GM20431 (cell line): Measurements from ENCODE around the gene ANKRD31.
"Not testable (repeated sequence)": the region's sequence is repeated elsewhere in the genome, so short reads cannot be mapped to it uniquely, and the experiment has no call there.

ENCODE experiments used
- in situ Hi-C: fragments of 300-500 bp; cut with MseI, MboI; formaldehyde crosslinking; loops from one replicate; pipeline ENCODE4 v1.15.0; 2020; ENCODE audit warnings: low sequenced_read_pairs; ENCODE audit not compliant: unreplicated experiment

Gene ANKRD31, protein sequence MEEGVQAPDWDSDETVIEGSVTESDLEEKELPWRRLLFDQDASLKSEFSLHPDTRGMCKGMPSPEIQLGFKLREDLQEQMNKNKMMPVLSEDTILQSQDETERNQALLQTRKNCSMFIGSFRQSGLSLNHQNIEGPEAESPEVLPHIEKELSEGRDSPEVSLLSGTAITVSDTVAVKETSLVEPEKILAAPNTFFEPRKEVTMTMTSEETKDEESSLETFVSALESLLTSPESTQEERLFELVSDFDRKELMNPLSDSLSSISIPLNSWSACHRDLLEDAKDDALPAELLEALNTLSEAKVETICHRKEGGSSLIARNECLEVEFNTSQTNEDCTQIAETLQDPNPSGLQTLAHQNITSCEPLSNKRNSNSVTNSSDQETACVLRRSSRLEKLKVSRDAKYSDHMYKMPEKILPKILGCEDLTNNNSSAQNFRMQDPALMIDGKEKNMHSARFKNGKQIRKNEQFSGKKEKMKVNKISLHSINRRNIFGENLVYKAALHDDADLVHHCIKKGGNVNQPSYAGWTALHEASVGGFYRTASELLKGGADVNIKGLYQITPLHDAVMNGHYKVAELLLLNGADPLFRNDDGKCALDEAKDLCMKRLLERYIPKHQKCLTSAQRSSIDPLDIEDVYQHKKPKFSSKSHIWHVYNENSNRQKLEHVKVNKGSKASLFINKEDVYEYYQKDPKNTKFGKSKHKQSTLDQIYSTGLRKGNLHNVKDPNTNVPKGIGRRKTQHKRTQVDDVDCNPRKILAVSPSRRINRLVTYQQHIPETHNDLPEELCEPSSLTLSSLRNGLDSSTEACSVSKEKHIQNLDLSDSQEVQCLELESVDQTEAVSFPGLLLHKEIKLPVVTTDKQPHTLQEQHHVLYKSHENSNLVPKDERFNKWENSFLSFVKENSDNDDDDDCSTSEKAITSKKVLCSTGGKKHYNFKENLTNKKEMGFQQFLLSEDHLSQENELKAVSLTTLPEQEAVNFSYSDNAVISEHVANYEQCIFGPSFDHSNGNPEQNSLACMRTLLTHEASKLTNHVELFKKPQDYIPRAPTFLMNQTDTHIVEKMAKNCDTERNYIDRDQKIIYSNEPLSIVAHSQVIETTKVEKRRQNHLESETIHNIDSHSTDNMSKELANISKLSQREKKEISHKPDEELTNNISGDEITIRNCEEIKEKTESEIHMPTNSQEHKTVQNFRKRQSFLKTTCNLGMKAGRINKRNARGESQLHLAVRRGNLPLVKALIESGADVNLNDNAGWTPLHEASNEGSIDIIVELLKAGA (N-terminal part only)

DNA sequence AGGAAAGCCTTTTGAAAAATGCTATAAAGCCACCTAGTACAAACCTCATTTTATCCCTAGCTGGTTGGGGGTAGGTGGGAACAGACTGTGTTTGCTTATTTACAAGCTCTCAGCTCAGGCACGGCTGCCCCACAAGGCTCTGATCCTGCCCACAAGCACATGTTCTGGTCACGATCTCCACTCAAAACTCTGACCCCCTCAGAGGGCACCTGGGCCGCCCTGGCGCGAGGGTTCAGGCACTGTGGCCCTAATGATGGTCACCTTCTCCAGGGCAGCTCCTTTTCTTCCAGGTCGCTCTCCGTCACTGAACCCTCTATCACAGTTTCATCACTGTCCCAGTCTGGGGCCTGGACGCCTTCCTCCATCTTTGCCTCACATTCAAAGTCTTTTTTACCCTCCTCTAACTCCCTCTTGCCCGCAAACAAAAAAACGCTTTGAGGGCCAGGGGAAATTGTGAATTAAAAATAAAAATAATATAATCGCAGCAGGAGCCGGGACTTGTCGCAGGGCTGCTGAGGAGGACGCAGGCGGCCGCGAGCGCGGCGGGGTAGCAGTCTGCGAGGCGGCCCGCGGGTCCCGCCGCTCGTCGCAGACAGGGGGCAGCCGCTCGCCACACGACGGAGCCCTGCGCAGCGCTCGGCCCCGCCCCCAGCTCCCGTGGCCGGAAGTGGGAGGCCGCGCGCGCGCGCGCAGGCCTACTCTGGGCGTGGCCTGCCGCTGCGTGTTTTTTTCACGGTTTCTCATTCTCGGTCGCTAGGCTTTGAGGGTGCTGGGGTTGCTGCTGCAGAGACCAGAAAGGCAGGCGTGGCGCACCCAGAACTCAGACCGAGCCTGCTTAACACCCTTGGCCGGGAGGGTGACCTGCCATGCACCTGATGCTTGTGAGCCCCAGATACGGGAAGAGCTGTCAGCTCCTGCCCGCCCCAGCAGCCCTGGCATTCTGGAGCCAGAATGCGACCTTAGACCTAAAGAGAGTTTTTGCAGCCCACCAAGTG, at the start of gene ANKRD31:
ANKRD31 (minus strand) TSS at position 557 of the 995 bp plus-strand sequence; CDS start at position 365, 192 bp downstream.
- in situ Hi-C loops = loop anchor here (25.0 kb wide), 1 partner anchor 451 kb away; no protein-coding TSS in a partner anchor

DNA sequence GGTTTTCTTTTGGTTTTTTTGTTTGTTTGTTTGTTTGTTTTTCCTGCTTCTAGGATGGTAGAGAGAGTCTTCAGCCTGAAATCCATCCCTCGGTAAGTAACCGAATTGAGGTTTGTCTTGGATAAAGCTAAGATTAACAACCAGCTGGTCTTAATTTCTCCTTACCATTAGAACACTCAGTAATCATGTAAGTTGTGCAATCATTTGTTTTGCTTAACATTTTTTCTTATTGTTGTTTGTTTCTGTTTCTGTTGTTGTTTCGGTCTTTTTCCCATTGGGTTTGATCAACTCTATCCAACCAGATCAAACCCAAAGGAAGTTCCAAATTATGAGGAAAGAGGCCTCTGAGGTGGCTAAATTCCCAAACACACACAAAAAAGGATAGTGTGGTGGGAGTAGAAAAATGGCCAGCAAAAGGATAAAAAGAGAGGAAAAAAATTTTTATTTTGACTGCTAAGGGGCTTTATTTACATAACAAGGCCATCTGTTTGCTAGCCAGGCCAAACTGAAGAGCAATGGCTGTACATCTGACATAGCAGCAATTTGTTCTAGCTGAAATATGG, 49.6 kb upstream of the ANKRD31 start:
- in situ Hi-C loops = no loop called here

DNA sequence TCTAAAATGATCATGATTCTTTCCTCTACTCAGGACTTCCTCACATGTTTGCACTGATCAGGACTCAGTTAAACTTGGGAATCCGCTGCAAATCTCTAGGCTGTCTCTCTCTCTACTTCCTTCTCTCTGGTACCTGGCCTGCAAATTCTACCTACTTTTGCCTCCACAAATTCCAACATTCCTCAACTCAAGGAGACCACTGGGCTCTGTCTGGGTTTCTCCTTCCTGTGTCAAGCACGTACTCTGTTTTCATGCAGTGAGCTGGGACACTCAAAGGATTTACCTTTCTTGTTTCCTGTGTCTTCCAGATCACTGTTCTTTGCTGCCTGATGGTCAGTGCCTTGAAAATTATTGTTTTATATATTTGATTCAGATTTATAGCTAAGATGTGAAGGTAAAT, 45.9 kb upstream of the ANKRD31 start:
- in situ Hi-C loops = no loop called here

DNA sequence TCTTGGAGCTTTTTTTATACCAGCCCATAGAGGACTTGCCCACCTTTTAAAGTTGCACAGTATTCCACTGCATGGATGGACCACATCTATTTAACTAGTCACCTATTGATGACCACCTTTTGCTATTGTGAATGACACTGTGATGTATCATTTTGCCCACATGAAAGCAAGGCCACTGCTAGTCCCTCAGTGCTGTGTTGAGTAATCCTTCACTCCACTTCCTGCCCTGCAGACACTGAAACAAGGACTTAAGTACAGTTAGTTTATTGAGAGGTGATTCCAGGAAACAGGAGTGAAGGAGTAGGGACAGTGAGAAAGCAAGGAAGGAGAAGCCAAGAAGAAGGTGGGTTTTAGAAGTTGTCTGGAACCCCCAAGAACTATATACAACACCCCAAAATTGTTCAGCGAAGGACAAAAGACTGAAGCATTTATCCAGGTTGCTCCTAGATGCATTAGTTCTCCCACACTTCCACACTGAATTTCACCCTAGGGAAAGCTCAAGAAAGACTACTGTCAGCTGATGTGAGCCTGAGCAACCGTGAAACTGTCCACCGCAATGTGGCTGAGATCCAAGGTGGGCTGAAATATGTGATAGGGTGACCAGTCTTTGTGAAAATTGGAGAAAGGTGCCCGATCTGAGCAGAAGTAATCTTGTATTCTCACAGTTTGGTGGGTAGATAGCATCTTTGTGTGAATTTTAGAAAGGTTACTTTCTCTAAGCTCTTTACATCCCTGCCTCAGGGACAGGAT, 45.2 kb upstream of the ANKRD31 start:
- in situ Hi-C loops = no loop called here

DNA sequence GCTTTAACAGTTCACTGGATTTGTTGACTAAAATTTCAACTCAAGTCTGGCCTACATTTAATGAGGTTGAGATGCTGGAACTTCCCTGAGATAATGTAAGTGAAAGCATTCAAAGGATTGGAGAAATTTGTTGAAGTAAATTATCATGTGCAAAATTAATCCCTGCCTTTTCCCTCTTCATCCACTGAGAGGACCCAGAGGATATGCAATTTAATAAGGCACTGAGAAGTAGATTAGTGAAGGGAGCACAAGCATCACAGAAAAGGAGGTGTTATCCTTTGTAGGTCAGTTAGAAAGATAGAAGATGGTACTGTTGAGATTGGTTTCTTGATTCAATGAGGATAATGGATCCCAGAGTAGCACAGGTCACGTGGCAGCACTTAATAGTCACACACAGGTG, 42.6 kb upstream of the ANKRD31 start:
- in situ Hi-C loops = no loop called here

DNA sequence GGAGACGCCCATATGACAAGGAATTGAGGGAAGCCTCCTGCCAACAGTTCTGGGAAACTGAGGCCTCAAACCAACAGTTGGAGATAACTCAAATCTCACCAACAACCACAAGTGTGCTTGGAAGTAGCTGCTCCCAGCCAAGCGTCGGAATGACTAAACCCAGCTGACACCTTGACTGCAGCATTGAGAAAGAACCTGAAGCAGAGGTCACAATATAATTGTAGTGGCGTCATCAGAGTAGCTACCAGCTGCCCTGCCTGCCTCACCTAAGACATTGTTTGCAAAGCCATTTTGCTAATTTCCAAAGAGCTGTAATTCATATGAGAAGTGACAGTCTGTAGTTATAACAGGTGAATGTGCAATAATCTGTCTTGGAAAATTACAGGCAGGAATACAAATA, 40.8 kb upstream of the ANKRD31 start:
- in situ Hi-C loops = no loop called here

DNA sequence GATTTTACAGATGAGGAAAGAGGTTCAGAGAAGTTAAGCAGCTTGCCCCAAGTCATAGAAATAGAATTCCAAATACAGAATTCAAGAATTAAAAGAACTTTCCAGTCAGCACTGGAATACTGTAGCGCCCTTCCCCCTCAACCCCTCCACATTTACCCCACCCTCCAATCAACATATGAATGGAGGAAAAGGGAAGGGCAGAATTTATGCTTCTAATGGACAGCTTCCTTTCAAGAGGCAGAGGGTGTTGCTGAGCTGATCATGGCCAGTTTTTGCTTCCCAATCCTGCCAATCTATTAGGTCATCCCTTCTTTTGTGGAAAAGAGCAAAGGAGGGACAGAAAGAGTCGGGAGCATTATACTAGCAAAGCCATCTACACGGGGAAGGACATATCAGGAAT, 39.1 kb upstream of the ANKRD31 start:
- in situ Hi-C loops = no loop called here

DNA sequence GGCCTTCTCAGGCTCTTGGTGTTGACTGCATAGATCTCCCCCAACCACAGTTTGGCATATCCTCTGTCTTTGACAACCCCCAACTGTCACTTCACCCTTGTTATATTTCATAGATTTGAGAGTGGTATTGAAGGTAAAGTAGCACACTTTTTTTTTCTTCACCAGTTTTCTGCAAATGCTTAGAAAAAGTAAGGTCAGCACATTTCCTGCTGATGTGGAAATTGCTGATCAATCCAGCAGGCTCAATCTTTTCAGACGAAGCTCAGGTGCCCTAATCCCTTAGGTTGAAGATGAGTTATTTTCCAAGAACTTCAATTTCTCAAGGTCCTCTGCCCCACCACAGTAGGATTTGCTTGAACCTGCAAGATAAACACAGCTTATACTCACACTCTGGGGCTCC, 38.5 kb upstream of the ANKRD31 start:
- in situ Hi-C loops = no loop called here

DNA sequence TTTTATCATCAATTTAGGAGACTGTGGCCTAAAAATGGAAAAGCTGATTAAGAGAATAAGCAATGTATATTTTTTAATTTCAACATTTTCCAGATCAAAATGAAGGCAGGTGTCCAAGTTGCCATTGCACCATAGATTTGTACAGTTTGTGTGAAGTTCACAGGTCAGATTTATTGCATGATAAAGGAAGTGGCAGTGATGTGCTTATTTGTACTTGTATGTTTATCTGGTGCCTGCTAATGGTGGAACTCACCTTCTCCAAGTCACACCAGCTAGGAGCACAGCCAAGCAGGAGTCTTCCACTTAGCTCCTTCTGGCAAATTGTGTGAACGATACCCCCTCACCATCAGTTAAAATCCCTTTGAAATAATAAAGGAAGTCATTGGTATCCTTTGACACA, 37.8 kb upstream of the ANKRD31 start:
- in situ Hi-C loops = no loop called here

DNA sequence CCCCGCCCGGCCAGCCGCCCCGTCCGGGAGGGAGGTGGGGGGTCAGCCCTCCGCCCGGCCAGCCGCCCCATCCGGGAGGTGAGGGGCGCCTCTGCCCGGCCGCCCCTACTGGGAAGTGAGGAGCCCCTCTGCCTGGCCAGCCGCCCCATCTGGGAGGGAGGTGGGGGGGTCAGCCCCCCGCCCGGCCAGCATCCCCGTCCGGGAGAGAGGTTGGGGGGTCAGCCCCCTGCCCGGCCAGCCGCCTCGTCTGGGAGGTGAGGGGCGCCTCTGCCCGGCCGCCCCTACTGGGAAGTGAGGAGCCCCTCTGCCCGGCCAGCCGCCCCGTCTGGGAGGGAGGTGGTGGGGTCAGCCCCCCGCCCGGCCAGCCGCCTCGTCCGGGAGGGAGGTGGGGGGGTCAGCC, 33.9 kb upstream of the ANKRD31 start:
- in situ Hi-C loops = not testable (repeated sequence)

DNA sequence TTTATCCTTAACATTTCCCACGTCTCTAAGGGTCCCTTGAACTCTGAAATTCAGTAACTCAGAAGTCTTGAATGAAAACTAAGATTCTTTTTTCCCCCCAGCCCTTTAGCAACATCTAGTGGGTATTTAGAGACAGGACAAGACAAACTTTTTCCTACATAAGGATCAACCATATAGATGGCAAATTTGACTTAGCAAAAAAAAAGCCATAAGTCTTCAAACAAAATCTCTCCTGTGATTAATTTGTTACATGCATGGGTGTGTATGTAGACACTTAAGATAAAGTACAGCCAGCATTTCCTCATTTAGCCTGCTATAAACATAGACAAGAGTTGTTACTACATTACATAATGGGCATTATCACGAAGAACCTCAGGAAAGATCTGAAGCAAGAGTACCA, 29.1 kb upstream of the ANKRD31 start:
- in situ Hi-C loops = no loop called here

DNA sequence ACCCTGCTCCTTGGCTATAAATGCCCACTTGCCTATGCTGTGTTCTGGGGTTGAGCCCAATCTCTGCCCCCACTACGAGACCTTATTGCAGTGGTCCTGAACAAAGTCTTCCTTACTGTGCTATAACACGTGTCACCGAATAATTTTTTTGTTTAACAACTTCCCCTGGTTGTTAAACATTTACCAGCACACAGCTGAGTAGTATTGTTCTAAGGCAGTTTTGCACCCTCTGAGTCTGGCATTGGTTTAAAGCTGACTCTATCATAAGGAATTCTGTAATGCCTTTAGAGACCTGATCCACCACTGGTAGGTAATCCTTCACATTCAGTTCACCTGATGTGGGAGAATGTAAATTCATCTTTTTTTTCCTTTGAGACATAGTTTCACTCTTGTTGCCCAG, 25.6 kb upstream of the ANKRD31 start:
- in situ Hi-C loops = no loop called here

DNA sequence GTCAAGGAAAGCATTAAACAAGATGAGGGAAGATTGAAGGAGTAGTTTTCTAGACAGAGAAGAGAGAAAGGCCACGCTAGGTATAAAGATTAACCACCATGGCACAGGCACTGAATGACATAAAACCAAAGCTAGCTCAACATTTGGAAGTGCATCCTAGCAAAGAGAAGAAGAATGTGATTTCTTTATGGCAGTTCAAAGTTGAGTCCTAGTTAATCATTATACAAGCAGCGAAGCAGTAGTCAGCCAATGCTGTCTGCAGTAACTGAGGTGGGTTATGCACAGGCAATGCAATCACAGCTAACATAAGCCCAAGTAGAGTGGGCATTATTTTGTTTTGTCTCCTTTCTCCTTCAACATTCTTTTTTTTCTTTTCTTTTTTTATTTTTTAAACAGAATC, 24.0 kb upstream of the ANKRD31 start:
- in situ Hi-C loops = no loop called here

DNA sequence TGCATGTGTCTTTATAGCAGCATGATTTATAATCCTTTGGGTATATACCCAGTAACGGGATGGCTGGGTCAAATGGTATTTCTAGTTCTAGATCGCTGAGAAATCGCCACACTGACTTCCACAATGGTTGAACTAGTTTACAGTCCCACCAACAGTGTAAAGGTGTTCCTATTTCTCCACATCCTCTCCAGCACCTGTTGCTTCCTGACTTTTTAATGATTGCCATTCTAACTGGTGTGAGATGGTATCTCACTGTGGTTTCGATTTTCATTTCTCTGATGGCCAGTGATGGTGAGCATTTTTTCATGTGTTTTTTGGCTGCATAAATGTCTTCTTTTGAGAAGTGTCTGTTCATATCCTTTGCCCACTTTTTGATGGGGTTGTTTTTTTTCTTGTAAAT, 13.8 kb upstream of the ANKRD31 start:
- in situ Hi-C loops = not testable (repeated sequence)

DNA sequence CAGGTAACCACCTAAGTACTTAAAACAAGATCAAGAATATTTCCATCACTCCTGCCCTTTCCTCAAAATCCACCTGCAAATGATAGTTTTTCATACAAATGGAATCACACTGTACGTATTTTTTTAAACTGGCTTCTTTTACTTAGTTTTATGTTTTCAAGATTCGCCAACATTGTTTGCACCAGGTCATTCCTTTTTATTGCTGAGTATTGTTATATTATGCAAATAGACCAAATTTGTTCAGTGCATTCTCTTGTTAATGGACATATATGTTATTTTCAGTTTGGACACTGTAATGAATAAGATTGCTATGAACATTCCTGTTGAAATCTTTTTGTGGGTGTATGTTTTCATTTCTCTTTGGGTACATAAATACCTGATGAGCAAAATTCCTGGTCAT, 8.3 kb upstream of the ANKRD31 start:
- in situ Hi-C loops = loop anchor here (25.0 kb wide), 1 partner anchor 442 kb away; no protein-coding TSS in a partner anchor

DNA sequence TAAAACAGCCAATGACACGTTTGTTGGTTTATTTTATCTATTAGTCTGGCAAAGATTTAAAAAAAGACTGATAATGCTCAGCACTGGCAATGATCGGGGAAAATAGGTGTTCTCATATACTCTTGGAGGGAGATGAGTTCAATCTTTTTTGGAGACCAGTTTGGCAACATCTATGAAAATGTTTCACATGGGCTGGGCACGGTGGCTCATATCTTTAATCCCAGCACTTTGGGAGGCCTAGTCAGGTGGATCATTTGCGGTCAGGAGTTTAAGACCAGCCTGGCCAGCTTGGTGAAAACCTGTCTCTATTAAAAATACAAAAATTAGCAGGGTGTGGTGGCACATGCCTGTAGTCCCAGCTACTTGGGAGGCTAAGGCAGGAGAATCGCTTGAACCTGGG, 6.8 kb upstream of the ANKRD31 start:
- in situ Hi-C loops = loop anchor here (25.0 kb wide), 1 partner anchor 444 kb away; no protein-coding TSS in a partner anchor

DNA sequence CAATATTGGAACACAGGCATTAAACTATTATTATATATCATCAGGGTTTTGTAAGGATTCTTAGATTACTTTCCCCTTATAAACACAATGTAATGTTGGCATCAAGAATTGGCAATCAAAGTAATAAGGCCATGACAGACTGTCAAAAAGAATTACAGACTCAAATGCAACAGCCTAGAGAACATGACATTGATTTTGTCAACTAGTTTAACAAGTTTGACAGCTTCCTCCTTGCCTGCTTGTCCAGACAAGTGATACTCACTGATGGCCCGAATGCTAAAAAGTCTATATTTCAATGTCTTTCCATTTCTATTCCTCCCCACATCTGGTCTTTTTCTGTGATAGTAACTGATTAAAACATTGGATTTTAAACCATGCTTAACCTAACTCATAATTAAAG, 6.4 kb upstream of the ANKRD31 start:
- in situ Hi-C loops = loop anchor here (25.0 kb wide), 1 partner anchor 444 kb away; no protein-coding TSS in a partner anchor

DNA sequence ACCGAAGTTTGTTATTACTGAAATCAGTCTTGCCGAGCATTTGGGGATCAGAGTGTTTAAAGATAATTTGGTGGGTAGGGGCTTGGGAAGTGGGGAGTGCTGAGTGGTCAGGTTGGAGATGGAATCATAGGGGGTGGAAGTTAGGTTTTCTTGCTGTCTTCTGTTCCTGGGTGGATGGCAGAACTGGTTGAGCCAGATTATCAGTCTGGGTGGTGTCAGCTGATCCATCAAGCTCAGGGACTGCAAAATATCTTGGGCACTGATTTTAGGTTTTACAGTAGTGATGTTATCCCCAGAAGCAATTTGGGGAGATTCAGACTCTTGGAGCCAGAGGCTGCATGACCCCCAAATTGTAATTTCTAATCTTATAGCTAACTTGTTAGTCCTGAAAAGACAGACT, 5.4 kb upstream of the ANKRD31 start:
- in situ Hi-C loops = loop anchor here (25.0 kb wide), 1 partner anchor 445 kb away; no protein-coding TSS in a partner anchor
